CD4-positive, alpha-beta memory T cell (primary cell): ENCODE results near the gene AGPAT3. TPM values are rescaled to one million over a fixed set of nuclear protein-coding genes. Genes with fewer than 3 reads are reported as not detected.

Source experiments
- CTCF ChIA-PET: fragments of 350-600 bp; sonication (Branson Sonifier 250); formaldehyde crosslinking; loops from one replicate; lab custom pipeline; 2021; ENCODE audit warnings: inconsistent platforms; ENCODE audit not compliant: partially characterized antibody; lab: Charles Lee
- POLR2A ChIA-PET: fragments of 350-600 bp; sonication (Branson Sonifier 250); formaldehyde crosslinking; loops from one replicate; lab custom pipeline; 2021; ENCODE audit not compliant: partially characterized antibody; lab: Charles Lee
- DNase-seq, 5 donors: peaks; one replicate each; pipeline versions ENCODE4 v3.0.0 to v3.0.0-alpha.2; 2020 to 2022; ENCODE audit warnings: mixed read lengths in 1 of 5
- H3K27ac ChIP-seq: one replicate; pipeline ENCODE4 v1.7.0; 2013; ENCODE audit warnings: low read depth, low read length
- H3K27me3 ChIP-seq: 2 replicates; pipeline ENCODE4 v1.7.0; 2013; ENCODE audit warnings: mild to moderate bottlenecking, low read length, moderate library complexity; ENCODE audit not compliant: insufficient read depth
- H3K36me3 ChIP-seq: 2 replicates; pipeline ENCODE4 v1.7.0; 2013; ENCODE audit warnings: mild to moderate bottlenecking, low read length, moderate library complexity; ENCODE audit not compliant: insufficient read depth
- H3K4me1 ChIP-seq: 2 replicates; pipeline ENCODE4 v1.7.0; 2013; ENCODE audit warnings: mild to moderate bottlenecking, low read length, moderate library complexity; ENCODE audit not compliant: insufficient read depth
- H3K4me3 ChIP-seq, 2 donors: one replicate each; pipeline ENCODE4 v1.7.0; 2013; ENCODE audit warnings: low read length in 2 of 2, mild to moderate bottlenecking in 1 of 2
- H3K9me3 ChIP-seq, 2 donors: one replicate each; pipeline ENCODE4 v1.7.0; 2013; ENCODE audit warnings: low read length in 2 of 2, control low read depth in 1 of 2; ENCODE audit not compliant: control insufficient read depth in 1 of 2
- H3K27ac Mint-ChIP-seq, 7 donors: one replicate each; pipeline ENCODE4 v1.8.0; 2020 to 2021; ENCODE audit warnings: mixed read lengths in 7 of 7, mild to moderate bottlenecking in 6 of 7, inconsistent platforms in 3 of 7, moderate library complexity in 3 of 7
- H3K27me3 Mint-ChIP-seq, 2 donors: one replicate each; pipeline ENCODE4 v1.8.0; 2020 to 2021; ENCODE audit warnings: mixed read lengths in 2 of 2
- H3K36me3 Mint-ChIP-seq, 2 donors: one replicate each; pipeline ENCODE4 v1.8.0; 2020 to 2021; ENCODE audit warnings: mixed read lengths in 2 of 2, inconsistent platforms in 1 of 2, mild to moderate bottlenecking in 1 of 2
- H3K4me1 Mint-ChIP-seq, 4 donors: one replicate each; pipeline ENCODE4 v1.8.0; 2020 to 2021; ENCODE audit warnings: mixed read lengths in 4 of 4, mild to moderate bottlenecking in 1 of 4
- H3K4me3 Mint-ChIP-seq, 8 donors: one replicate each; pipeline ENCODE4 v1.8.0; 2020 to 2021; ENCODE audit warnings: mixed read lengths in 8 of 8, mild to moderate bottlenecking in 7 of 8, moderate library complexity in 6 of 8, inconsistent platforms in 3 of 8
- H3K9me3 Mint-ChIP-seq, 8 donors: one replicate each; pipeline ENCODE4 v1.8.0; 2020 to 2021; ENCODE audit warnings: mixed read lengths in 8 of 8, mild to moderate bottlenecking in 5 of 8, inconsistent platforms in 3 of 8, moderate library complexity in 1 of 8
- intact Hi-C: fragments of 100-400 bp; cut with micrococcal nuclease; formaldehyde crosslinking; loops from one replicate; pipeline ENCODE4 v1.15.1; 2023
- polyA plus RNA-seq, 2 donors: library from polyadenylated mRNA; unstranded; fragments of 300-500 nt; fragmentation: Illumina TruSeq; gene quantifications; one replicate each; pipeline ENCODE4 v1.2.3, GENCODE V29; 2021
- total RNA-seq, 2 experiments: library from RNA; stranded (reverse); gene quantifications; one replicate each; pipeline ENCODE4 v1.2.3, GENCODE V29; 2021

AGPAT3 gene
- total and polyA plus RNA-seq, 4 experiments from 2014 or later, result 16.0 to 76.7 (median 46.7) TPM

- Mint-ChIP-seq H3K27me3 (no peaks in the 10 kb centered on the region), H3K36me3 (peaks cover 21 to 36% of the 10 kb centered on the region in 2 donors), H3K27ac (peak overlapping the region in 1 of 7 donors; percentile 55), H3K4me1 (peaks cover 6 to 18% (median 10%) of the 10 kb centered on the region in 4 donors), H3K9me3 (no peaks in the 10 kb centered on the region), H3K4me3 (no peak overlapping the region)
- CTCF ChIA-PET, result interaction anchor here (1.4 kb wide), 1 partner anchor 18 kb away, joined by 3 read pairs; no protein-coding TSS in a partner anchor
- H3K27me3 ChIP-seq, result no peaks in the 10 kb centered on the region
- H3K4me1 ChIP-seq, result peaks cover 11% of the 10 kb centered on the region
- H3K9me3 ChIP-seq, result no peaks in the 10 kb centered on the region
- POLR2A ChIA-PET, result no interaction called here
- H3K27ac ChIP-seq, result no peak overlapping the region
- peaks cover 20% of the 10 kb centered on the region for H3K36me3 ChIP-seq
- no peak for DNase-seq
- no peak overlapping the region for H3K4me3 ChIP-seq
- intact Hi-C loops, result no loop called here
Measured at GRCh38 chr21:43959231-43960116, 94.5 kb downstream of the AGPAT3 start.

GRCh38 chr21:43961382-43961909 lies 96.4 kb downstream of the AGPAT3 start:
- H3K36me3 ChIP-seq, result peaks cover 26% of the 10 kb centered on the region

GRCh38 chr21:43965911-43966585 lies 101.0 kb downstream of the AGPAT3 start:
- no peaks in the 10 kb centered on the region for H3K4me1 ChIP-seq
- H3K27me3 ChIP-seq, result no peaks in the 10 kb centered on the region
- peaks cover 49% of the 10 kb centered on the region for H3K36me3 ChIP-seq
- H3K9me3 ChIP-seq, result no peaks in the 10 kb centered on the region
- ChIA-PET POLR2A (no interaction called here), CTCF (interaction anchor here (1.0 kb wide), 2 partner anchors 25 to 155 kb away, joined by 3 to 4 read pairs; no protein-coding TSS in a partner anchor)
- no peak overlapping the region for H3K4me3 ChIP-seq
- no peak for DNase-seq
- Mint-ChIP-seq H3K27ac (peak overlapping the region in 1 of 7 donors; percentile 67), H3K4me1 (peaks cover 2 to 10% (median 6%) of the 10 kb centered on the region in 4 donors), H3K4me3 (no peak overlapping the region), H3K9me3 (no peaks in the 10 kb centered on the region), H3K36me3 (peaks cover 25 to 47% of the 10 kb centered on the region in 2 donors), H3K27me3 (no peaks in the 10 kb centered on the region)
- H3K27ac ChIP-seq, result no peak overlapping the region
- intact Hi-C loops, result no loop called here

More at GRCh38 chr21:43961382-43961909, 96.4 kb downstream of the AGPAT3 start:
- CTCF ChIA-PET, result no interaction called here
- peaks cover 21 to 43% of the 10 kb centered on the region in 2 donors for H3K36me3 Mint-ChIP-seq
- POLR2A ChIA-PET, result no interaction called here
- H3K4me3 Mint-ChIP-seq, result no peak overlapping the region
- intact Hi-C loops, result no loop called here
- H3K27ac Mint-ChIP-seq, result peak overlapping the region; percentile 1 to 60 (median 46)
- no peaks in the 10 kb centered on the region for H3K9me3 Mint-ChIP-seq
- DNase-seq, result no peak
- no peaks in the 10 kb centered on the region for H3K27me3 ChIP-seq
- H3K27ac ChIP-seq, result no peak overlapping the region
- peaks cover 10% of the 10 kb centered on the region for H3K4me1 ChIP-seq
- no peak overlapping the region for H3K4me3 ChIP-seq
- H3K27me3 Mint-ChIP-seq, result no peaks in the 10 kb centered on the region
- no peaks in the 10 kb centered on the region for H3K9me3 ChIP-seq
- H3K4me1 Mint-ChIP-seq, result peaks cover 4 to 13% (median 10%) of the 10 kb centered on the region in 4 donors

GRCh38 chr21:43966946-43967512 lies 102.0 kb downstream of the AGPAT3 start:
- no peaks in the 10 kb centered on the region for H3K4me1 ChIP-seq
- Mint-ChIP-seq H3K4me3 (no peak overlapping the region), H3K9me3 (no peaks in the 10 kb centered on the region), H3K4me1 (peaks cover 0 to 6% (median 2%) of the 10 kb centered on the region in 4 donors), H3K36me3 (peaks cover 20 to 45% of the 10 kb centered on the region in 2 donors), H3K27me3 (no peaks in the 10 kb centered on the region), H3K27ac (peak overlapping the region in 2 of 7 donors; percentile 48 to 82)
- CTCF ChIA-PET, result no interaction called here
- no peaks in the 10 kb centered on the region for H3K9me3 ChIP-seq
- H3K27me3 ChIP-seq, result no peaks in the 10 kb centered on the region
- POLR2A ChIA-PET, result no interaction called here
- peaks cover 51% of the 10 kb centered on the region for H3K36me3 ChIP-seq
- intact Hi-C loops, result no loop called here
- no peak overlapping the region for H3K27ac ChIP-seq
- no peak for DNase-seq
- no peak overlapping the region for H3K4me3 ChIP-seq

GRCh38 chr21:43967981-43968380 lies 103.0 kb downstream of the AGPAT3 start:
- ChIA-PET POLR2A (no interaction called here), CTCF (no interaction called here)
- H3K27me3 ChIP-seq, result no peaks in the 10 kb centered on the region
- intact Hi-C loops, result no loop called here
- Mint-ChIP-seq H3K4me1 (peaks cover 0 to 5% (median under 1%) of the 10 kb centered on the region in 4 donors), H3K27ac (no peak overlapping the region), H3K4me3 (no peak overlapping the region), H3K36me3 (peaks cover 17 to 46% of the 10 kb centered on the region in 2 donors), H3K27me3 (no peaks in the 10 kb centered on the region), H3K9me3 (no peaks in the 10 kb centered on the region)
- no peak overlapping the region for H3K27ac ChIP-seq
- no peak for DNase-seq
- peaks cover 45% of the 10 kb centered on the region for H3K36me3 ChIP-seq
- H3K9me3 ChIP-seq, result no peaks in the 10 kb centered on the region
- no peak overlapping the region for H3K4me3 ChIP-seq
- no peaks in the 10 kb centered on the region for H3K4me1 ChIP-seq

- H3K27ac Mint-ChIP-seq, result no peak overlapping the region
- Histone ChIP-seq H3K9me3 (no peaks in the 10 kb centered on the region), H3K27me3 (no peaks in the 10 kb centered on the region), H3K36me3 (peaks cover 42% of the 10 kb centered on the region), H3K4me1 (no peaks in the 10 kb centered on the region), H3K27ac (no peak overlapping the region), H3K4me3 (no peak overlapping the region)
- intact Hi-C loops, result no loop called here
- peaks cover 0 to 3% (median 0%) of the 10 kb centered on the region in 4 donors for H3K4me1 Mint-ChIP-seq
- no peaks in the 10 kb centered on the region for H3K27me3 Mint-ChIP-seq
- peaks cover 15 to 43% of the 10 kb centered on the region in 2 donors for H3K36me3 Mint-ChIP-seq
- ChIA-PET CTCF (no interaction called here), POLR2A (no interaction called here)
- H3K4me3 Mint-ChIP-seq, result no peak overlapping the region
- H3K9me3 Mint-ChIP-seq, result peaks cover 0 to 2% (median 0%) of the 10 kb centered on the region in 8 donors
- no peak for DNase-seq
Measured at GRCh38 chr21:43968410-43969114, 103.5 kb downstream of the AGPAT3 start.
